SK-MEL-5 (cell line): ENCODE results near the gene LRP5. TPM values are rescaled to one million over a fixed set of nuclear protein-coding genes. Genes with fewer than 3 reads are reported as not detected.
"Not testable (repeated sequence)": the region's sequence is repeated elsewhere in the genome, so short reads cannot be mapped to it uniquely, and the experiment has no call there.

Experiments used
- DNase-seq: peaks from one replicate; pipeline ENCODE4 v3.0.0-alpha.2; 2016; ENCODE audit warnings: low read depth, low spot score
- in situ Hi-C: cut with HindIII; loops from 2 replicates; pipeline ENCODE4 v1.10.0; 2016; ENCODE audit warnings: low sequenced_read_pairs, high pct_unique_total_duplicates, low pct_unique_long_range_greater_than_20kb
- total RNA-seq: library from RNA; depleted of rRNA; stranded (reverse); fragments of >200 nt; shearing (Covaris generic); gene quantifications from 2 replicates; pipeline ENCODE4 v1.2.3, GENCODE V29; 2014

LRP5 gene
- total RNA-seq, 1 experiment from 2014 or later = 8.8 TPM

GRCh38 chr11:68386331-68386978 lies 74.1 kb downstream of the LRP5 start:
- DNase-seq = no peak
- in situ Hi-C loops = no loop called here

- DNase-seq = no peak
- in situ Hi-C loops = no loop called here
Measured at GRCh38 chr11:68387840-68388239, 75.4 kb downstream of the LRP5 start.

- in situ Hi-C loops = no loop called here
- DNase-seq = no peak
Measured at GRCh38 chr11:68388595-68389198, 76.3 kb downstream of the LRP5 start.

- no peak for DNase-seq
- in situ Hi-C loops = no loop called here
Measured at GRCh38 chr11:68390315-68390714, 77.9 kb downstream of the LRP5 start.

GRCh38 chr11:68392822-68393221 lies 80.4 kb downstream of the LRP5 start:
- DNase-seq = no peak
- in situ Hi-C loops = no loop called here

GRCh38 chr11:68396516-68396915 lies 84.1 kb downstream of the LRP5 start:
- in situ Hi-C loops = no loop called here
- DNase-seq = no peak

GRCh38 chr11:68397256-68397655 lies 84.9 kb downstream of the LRP5 start:
- DNase-seq = no peak
- in situ Hi-C loops = no loop called here

- in situ Hi-C loops = no loop called here
- DNase-seq = no peak
Measured at GRCh38 chr11:68398995-68399851, 86.8 kb downstream of the LRP5 start.

- in situ Hi-C loops = no loop called here
- DNase-seq = no peak
Measured at GRCh38 chr11:68399916-68400315, 87.5 kb downstream of the LRP5 start.

GRCh38 chr11:68400584-68400983 lies 88.2 kb downstream of the LRP5 start:
- DNase-seq, in situ Hi-C loops: not testable (repeated sequence)

- in situ Hi-C loops = no loop called here
- DNase-seq = no peak
Measured at GRCh38 chr11:68401856-68402255, 89.5 kb downstream of the LRP5 start.

- in situ Hi-C loops = no loop called here
- peak; percentile 11 for DNase-seq
Measured at GRCh38 chr11:68402355-68403031, 90.1 kb downstream of the LRP5 start.

GRCh38 chr11:68403424-68403823 lies 91.0 kb downstream of the LRP5 start:
- in situ Hi-C loops = no loop called here
- no peak for DNase-seq

GRCh38 chr11:68403831-68404230 lies 91.4 kb downstream of the LRP5 start:
- in situ Hi-C loops = no loop called here
- DNase-seq = no peak

- in situ Hi-C loops = no loop called here
- DNase-seq = no peak
Measured at GRCh38 chr11:68406324-68407313, 94.2 kb downstream of the LRP5 start.

GRCh38 chr11:68408512-68408911 lies 96.1 kb downstream of the LRP5 start:
- DNase-seq = no peak
- in situ Hi-C loops = no loop called here

- DNase-seq = no peak
- in situ Hi-C loops = no loop called here
Measured at GRCh38 chr11:68409748-68410344, 97.5 kb downstream of the LRP5 start.
